Measurements from ENCODE around the gene ALDOA.
A peak's percentile ranks its signal among the peaks of the same experiment; 100 is the strongest.
"Not testable (repeated sequence)": the region's sequence is repeated elsewhere in the genome, so short reads cannot be mapped to it uniquely, and the experiment has no call there.

ALDOA gene

GRCh38 chr16:30065102-30065942 is at the start of gene ALDOA:
TSS of gene ALDOA (plus strand) at chr16:30065760. CDS start at chr16:30066898, 1,138 bp downstream.
- peak; percentile 93 to 97 for DNase-seq

- no peak for DNase-seq
Observed at GRCh38 chr16:30016555-30017276, 48.8 kb upstream of the ALDOA start.

DNA sequence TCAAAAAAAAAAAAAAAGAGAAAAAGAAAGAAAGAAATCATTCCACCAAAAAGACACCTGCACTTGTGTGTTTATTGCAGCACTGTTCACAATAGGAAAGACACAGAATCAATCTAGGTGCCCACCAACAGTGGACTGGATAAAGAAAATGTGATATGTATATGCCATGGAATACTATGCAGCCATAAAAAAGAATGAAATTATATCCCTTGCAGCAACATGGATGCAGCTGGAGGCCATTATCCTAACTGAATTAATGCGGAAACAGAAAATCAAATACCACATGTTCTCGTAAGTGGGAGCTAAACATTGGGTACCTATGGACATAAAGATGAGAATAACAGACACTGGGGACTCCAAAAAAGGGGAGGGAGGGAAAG is 48.3 kb upstream of the ALDOA start:
- no peak for DNase-seq

DNA sequence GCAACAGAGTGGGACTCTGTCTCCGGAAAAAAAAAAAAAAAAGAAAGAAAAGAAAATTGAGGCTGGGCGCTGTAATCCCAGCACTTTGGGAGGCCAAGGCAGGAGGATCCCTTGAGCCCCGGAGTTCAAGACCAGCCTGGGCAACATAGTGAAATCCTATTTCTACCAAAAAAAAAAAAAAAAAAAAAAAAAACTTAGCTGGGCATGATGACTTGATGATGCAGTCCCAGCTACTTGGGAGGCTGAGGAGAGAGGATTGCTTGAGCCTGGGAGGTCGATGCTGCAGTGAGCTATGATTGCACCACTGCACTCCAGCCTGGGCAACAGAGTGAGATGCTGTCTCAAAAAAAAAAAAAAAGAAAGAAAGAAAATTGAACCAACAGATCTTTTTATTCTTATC is 47.6 kb upstream of the ALDOA start:
- DNase-seq: not testable (repeated sequence)

- DNase-seq: no peak
Observed at GRCh38 chr16:30018731-30019158, 46.8 kb upstream of the ALDOA start.

GRCh38 chr16:30022887-30023286 is 42.7 kb upstream of the ALDOA start, which contains the start of gene C16orf92:
TSS of gene C16orf92 (plus strand) at chr16:30023198. CDS start at chr16:30023341, 143 bp downstream.
- no peak for DNase-seq

DNA sequence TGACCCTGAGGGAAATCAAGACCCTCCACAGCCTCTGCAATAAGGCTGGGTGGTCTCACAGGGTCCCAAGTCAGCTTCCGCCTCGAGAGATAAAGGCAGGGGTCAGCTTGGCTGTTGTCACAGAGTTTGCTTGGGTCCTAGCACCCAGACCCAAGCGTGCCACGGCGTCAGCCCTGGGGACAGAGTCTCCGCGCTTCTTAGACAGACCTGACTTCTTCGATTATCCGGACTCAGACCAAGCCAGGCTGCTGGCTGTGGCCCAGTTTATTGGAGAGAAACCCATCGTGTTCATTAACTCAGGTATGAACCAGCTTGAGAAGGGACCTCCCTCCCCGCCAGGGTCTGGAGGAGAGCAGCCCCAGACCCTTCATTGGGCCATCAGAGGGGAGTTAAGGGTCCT is 42.0 kb upstream of the ALDOA start:
- DNase-seq: no peak

DNA sequence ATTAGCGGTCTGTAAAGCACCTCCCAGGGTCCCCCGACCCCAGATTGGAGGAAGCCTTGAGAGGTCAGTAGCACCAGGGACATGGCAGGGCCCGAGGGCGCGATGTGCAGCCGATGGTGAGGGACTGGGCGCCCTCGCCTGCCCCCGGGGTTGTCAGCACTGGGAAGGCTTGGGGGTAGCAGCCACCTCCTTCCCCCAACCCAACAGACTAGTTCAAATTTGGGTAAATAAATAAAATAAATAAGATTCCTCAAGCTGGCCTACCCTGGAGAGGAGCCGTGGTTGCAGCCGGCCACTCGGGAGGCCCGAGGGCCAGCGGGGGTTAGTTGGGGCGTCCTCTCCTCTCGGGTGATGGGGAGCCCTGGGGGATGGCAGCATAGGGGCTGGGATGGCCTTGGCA is 41.1 kb upstream of the ALDOA start:
- no peak for DNase-seq

DNA sequence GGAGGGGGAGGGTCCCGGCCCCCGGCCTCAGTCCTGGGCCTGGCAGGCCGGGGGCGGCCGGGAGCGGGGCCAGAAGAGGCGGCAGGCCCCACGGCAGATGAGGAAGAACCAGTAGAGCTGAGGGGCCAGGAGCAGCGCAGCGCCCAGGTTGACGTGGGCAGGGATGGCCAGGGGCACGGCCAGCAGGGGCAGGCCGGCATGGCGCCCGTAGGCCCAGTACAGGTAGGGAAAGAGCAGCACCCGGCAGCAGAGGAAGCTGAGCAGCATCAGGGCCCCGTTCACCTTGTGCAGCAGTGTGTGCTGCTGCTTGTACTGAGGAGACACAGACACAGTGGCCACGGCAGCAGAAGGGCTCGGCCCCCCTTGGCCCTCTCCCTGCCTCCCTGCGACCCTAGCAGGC is 40.4 kb upstream of the ALDOA start:
- DNase-seq: no peak

DNA sequence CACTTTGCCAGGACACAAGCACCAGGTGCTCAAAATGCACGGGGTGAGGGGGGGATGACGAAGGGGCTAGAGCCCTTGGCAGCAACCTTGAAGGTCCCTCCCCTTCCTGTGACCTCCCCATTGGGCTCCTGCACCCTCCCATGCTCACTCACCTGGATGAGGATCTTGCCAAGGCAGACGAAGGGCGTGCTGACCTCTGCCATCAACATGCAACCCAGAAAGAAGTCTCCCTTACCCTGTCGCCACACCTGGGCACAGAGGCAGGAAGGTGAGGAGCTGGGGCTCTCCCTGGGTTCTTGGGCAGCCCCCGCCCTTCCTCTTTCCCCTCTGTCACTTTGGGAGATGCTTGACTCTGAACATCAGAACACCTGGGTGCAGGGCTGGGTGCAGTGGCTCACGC is 40.0 kb upstream of the ALDOA start:
- DNase-seq: no peak

GRCh38 chr16:30026449-30026848 is 39.1 kb upstream of the ALDOA start:
- DNase-seq: no peak

- no peak for DNase-seq
Observed at GRCh38 chr16:30027588-30028437, 37.7 kb upstream of the ALDOA start.

GRCh38 chr16:30028438-30029076 is 37.0 kb upstream of the ALDOA start:
- DNase-seq: no peak

- DNase-seq: no peak
Observed at GRCh38 chr16:30030011-30030685, 35.4 kb upstream of the ALDOA start.

GRCh38 chr16:30030841-30031413 is 34.6 kb upstream of the ALDOA start, which contains the start of gene TLCD3B:
TSS of gene TLCD3B (minus strand) at chr16:30031271. CDS start at chr16:30030527, 744 bp downstream.
- DNase-seq: no peak

- no peak for DNase-seq
Observed at GRCh38 chr16:30031477-30031918, 34.1 kb upstream of the ALDOA start.

GRCh38 chr16:30032083-30032819 is 33.3 kb upstream of the ALDOA start:
- DNase-seq: peak; percentile 50 to 61

DNA sequence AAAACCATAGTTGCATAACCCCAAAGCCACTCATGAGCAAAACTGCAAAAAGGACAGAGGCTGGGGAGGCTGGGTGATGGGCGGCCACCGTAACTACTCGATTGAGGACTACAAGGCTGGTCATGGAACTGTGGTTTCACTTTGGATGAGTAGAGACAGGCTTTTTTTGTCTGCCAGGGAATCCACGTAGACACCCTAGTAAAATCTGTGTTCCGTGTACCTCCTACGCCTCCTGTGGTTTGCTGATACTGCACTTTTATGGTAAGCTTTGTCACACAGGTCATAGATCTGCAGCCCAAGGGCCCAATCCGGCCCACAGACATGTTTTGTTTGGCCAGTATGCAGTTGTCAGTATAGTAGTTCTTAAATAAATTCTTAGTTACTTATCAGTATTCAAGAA is 32.3 kb upstream of the ALDOA start:
- no peak for DNase-seq

- DNase-seq: no peak
Observed at GRCh38 chr16:30040221-30040620, 25.3 kb upstream of the ALDOA start.

DNA sequence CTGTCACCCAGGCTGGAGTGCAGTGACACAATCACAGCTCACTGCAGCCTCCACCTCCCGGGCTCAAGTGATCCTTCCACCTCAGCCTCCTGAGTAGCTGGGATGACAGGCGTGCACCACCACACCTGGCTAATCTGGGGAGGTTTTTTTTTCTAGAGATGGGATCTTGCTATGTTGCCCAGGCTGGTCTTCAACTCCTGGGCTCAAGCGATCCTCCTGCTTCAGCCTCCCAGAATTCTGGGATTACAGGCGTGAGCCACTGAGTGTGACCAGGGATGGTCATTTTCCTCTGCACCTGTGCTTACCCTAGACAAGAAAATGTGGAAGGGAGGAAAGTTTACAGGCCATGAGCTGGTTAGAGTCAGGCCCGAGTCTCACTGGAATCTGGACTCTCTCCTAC is 24.9 kb upstream of the ALDOA start:
- not testable (repeated sequence) for DNase-seq

DNA sequence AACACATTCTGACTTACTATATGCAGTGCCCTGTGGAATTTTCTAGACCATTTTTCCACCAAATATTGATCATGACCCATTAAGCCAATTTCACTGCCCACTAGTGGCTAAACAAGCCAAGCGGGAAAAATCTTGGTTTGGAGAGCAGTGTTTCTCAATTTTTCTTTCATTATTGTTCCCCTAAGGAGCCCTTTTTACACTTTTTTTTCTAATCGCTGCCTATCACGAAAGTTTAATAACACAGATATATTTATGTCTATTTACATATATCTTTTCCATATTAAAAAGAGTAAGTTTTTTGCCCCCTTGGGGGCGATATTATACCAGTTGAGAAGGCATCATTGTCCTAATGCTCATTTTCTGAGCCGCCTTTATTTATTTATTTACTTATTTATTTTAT is 23.7 kb upstream of the ALDOA start:
- DNase-seq: no peak

Data from activated CD4-positive, alpha-beta T cell treated with anti-CD3 and anti-CD28 coated beads for 4 hours (primary cell).